ENCODE results near the gene YAP1.

YAP1 gene

GRCh38 chr11:102116453-102117205 is 6.4 kb downstream of the YAP1 start:
- no peak overlapping the region for H3K4me3 ChIP-seq (ENCODE audit: low read length)

GRCh38 chr11:102117472-102118113 is 7.3 kb downstream of the YAP1 start:
- no peak for TF ChIP-seq CTCF (IDR thresholded peaks at IDR 0.05; ENCODE audit: low read depth, low read length, poor library complexity, severe bottlenecking)
- TF ChIP-seq EZH2phosphoT487 (IDR thresholded peaks at IDR 0.05; ENCODE audit: borderline replicate concordance, low read length) = no peak
- H3K9me2 ChIP-seq (replicated peaks; ENCODE audit: control insufficient read depth, low read length) = no peaks in the 10 kb centered on the region
- no peaks in the 10 kb centered on the region for H3K4me1 ChIP-seq (ENCODE audit: control insufficient read depth, low read length)
- no peaks in the 10 kb centered on the region for H3F3A ChIP-seq (ENCODE audit: control insufficient read depth, insufficient read depth)
- no peaks in the 10 kb centered on the region for H3K36me3 ChIP-seq (ENCODE audit: control insufficient read depth, low read length)
- no peaks in the 10 kb centered on the region for H4K20me1 ChIP-seq (ENCODE audit: control insufficient read depth, insufficient read depth, low read depth, low read length)
- no peak overlapping the region for H3K4me3 ChIP-seq (ENCODE audit: low read length)
- H3K27ac ChIP-seq (ENCODE audit: low read depth, low read length) = no peak overlapping the region
- H3K79me2 ChIP-seq (ENCODE audit: control insufficient read depth, low read length) = no peaks in the 10 kb centered on the region
- no peak overlapping the region for H3K4me2 ChIP-seq (ENCODE audit: low read length)
- H3K9me3 ChIP-seq (ENCODE audit: control insufficient read depth, insufficient read depth, low read length) = no peaks in the 10 kb centered on the region
- peaks cover 12% of the 10 kb centered on the region for H3K27me3 ChIP-seq (ENCODE audit: control insufficient read depth, low read length)

More at GRCh38 chr11:102116453-102117205, 6.4 kb downstream of the YAP1 start:
- Histone ChIP-seq H3K4me1 (ENCODE audit: control insufficient read depth, low read length) (no peaks in the 10 kb centered on the region), H3K4me2 (ENCODE audit: low read length) (no peak overlapping the region), H3K27ac (ENCODE audit: low read depth, low read length) (no peak overlapping the region), H3K9me3 (ENCODE audit: control insufficient read depth, insufficient read depth, low read length) (no peaks in the 10 kb centered on the region), H3K36me3 (ENCODE audit: control insufficient read depth, low read length) (no peaks in the 10 kb centered on the region), H3K9me2 (replicated peaks; ENCODE audit: control insufficient read depth, low read length) (no peaks in the 10 kb centered on the region), H3F3A (ENCODE audit: control insufficient read depth, insufficient read depth) (no peaks in the 10 kb centered on the region), H4K20me1 (ENCODE audit: control insufficient read depth, insufficient read depth, low read depth, low read length) (no peaks in the 10 kb centered on the region), H3K79me2 (ENCODE audit: control insufficient read depth, low read length) (no peaks in the 10 kb centered on the region), H3K27me3 (ENCODE audit: control insufficient read depth, low read length) (peaks cover 20% of the 10 kb centered on the region)
- TF ChIP-seq CTCF (IDR thresholded peaks at IDR 0.05; ENCODE audit: low read depth, low read length, poor library complexity, severe bottlenecking) = no peak
- no peak for TF ChIP-seq EZH2phosphoT487 (IDR thresholded peaks at IDR 0.05; ENCODE audit: borderline replicate concordance, low read length)

- Histone ChIP-seq H3K9me2 (replicated peaks; ENCODE audit: control insufficient read depth, low read length) (no peaks in the 10 kb centered on the region), H3K4me1 (ENCODE audit: control insufficient read depth, low read length) (no peaks in the 10 kb centered on the region), H4K20me1 (ENCODE audit: control insufficient read depth, insufficient read depth, low read depth, low read length) (no peaks in the 10 kb centered on the region), H3K9me3 (ENCODE audit: control insufficient read depth, insufficient read depth, low read length) (no peaks in the 10 kb centered on the region), H3F3A (ENCODE audit: control insufficient read depth, insufficient read depth) (no peaks in the 10 kb centered on the region), H3K4me3 (ENCODE audit: low read length) (no peak overlapping the region), H3K27me3 (ENCODE audit: control insufficient read depth, low read length) (peaks cover 8% of the 10 kb centered on the region; the same call in 1 of the 2 replicates), H3K79me2 (ENCODE audit: control insufficient read depth, low read length) (no peaks in the 10 kb centered on the region), H3K4me2 (ENCODE audit: low read length) (no peak overlapping the region), H3K27ac (ENCODE audit: low read depth, low read length) (no peak overlapping the region), H3K36me3 (ENCODE audit: control insufficient read depth, low read length) (no peaks in the 10 kb centered on the region)
- TF ChIP-seq EZH2phosphoT487 (IDR thresholded peaks at IDR 0.05; ENCODE audit: borderline replicate concordance, low read length) (no peak), CTCF (IDR thresholded peaks at IDR 0.05; ENCODE audit: low read depth, low read length, poor library complexity, severe bottlenecking) (no peak)
These were observed 8.7 kb downstream of the YAP1 start for GRCh38 chr11:102118937-102119336.
